Measurements from ENCODE around the gene TWNK. TPM values are rescaled to one million over a fixed set of nuclear protein-coding genes. Genes with fewer than 3 reads are reported as not detected.
A peak's percentile ranks its signal among the peaks of the same experiment; 100 is the strongest.

The TWNK gene
- total RNA-seq, 1 experiment from 2014 or later: 38.7 TPM

DNA sequence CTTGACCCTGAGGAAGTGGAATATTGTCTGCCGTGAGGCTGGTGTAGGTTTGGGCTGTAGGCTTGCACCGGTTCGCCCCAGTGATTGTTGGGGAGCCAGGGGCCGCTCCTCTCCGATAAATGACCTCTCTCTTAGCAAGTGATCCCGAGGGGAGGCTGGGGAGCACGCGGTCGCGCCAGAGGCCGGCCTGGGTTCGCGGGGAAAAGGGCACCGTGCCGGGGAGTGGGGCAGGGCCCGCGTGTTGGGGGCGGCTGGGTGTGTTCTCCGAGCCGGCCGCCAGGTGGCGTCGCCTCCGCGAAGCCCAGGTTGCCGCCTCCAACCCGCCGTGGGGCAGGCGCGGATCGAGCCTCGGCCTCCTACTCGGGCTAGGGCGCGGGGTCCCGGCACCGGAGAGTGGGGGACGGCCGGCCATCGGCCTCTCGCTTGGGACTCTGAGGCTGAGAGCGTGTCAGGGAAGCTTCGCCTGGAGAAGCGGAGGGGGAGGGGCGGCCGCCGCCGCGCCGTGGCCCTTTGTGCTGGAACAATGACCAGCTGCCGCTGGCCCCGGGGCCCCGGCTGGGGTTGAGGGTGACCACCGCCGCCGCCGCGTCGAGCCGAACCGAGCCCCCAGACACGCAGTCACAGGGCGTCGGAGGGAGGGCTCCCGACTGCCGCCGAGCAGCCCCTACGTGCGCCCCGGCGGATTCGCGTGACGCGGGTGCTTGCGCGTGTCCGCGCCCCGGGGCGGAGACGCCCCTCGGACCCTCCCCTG, 11.8 kb downstream of the TWNK start:
- Histone ChIP-seq H3K79me1 (ENCODE audit: insufficient read depth, low read depth, low read length, poor library complexity, severe bottlenecking) (no peaks in the 10 kb centered on the region), H2AK5ac (ENCODE audit: insufficient read length, low read length) (no peak overlapping the region), H2BK20ac (ENCODE audit: low read depth, low read length, poor library complexity, severe bottlenecking) (no peak overlapping the region), H3K23me2 (ENCODE audit: insufficient read length, low read depth, low read length, poor library complexity, severe bottlenecking) (peaks cover 33% of the 10 kb centered on the region), H3K9me3 (ENCODE audit: control insufficient read depth, low read depth, low read length) (no peaks in the 10 kb centered on the region), H4K91ac (ENCODE audit: insufficient read length, low read depth, low read length) (no peak overlapping the region), H2AFZ (ENCODE audit: low read length) (no peak overlapping the region), H3K27ac (ENCODE audit: insufficient read length, low read depth, low read length) (peak overlapping the region; percentile 14), H4K8ac (replicated peaks; ENCODE audit: insufficient read length, low read depth, low read length) (no peak overlapping the region), H3K14ac (ENCODE audit: insufficient read depth, low read length) (peak overlapping the region; percentile 68), H3K4ac (ENCODE audit: low read depth, low read length) (no peak overlapping the region), H3K9ac (ENCODE audit: extremely low read depth, insufficient read length, low read length) (peak overlapping the region; percentile 62), H2BK5ac (ENCODE audit: insufficient read length, low read length) (no peak overlapping the region), H3K18ac (ENCODE audit: insufficient read length, low read depth, low read length) (peak overlapping the region; percentile 82), H2BK120ac (ENCODE audit: low read depth, low read length, poor library complexity, severe bottlenecking) (no peak overlapping the region), H3K23ac (ENCODE audit: insufficient read length, low read depth, low read length) (no peak overlapping the region), H3K4me1 (ENCODE audit: insufficient read depth, low read length) (peaks cover 2% of the 10 kb centered on the region; the same call in 1 of the 2 replicates), H3K56ac (ENCODE audit: insufficient read length, low read depth, low read length) (no peak overlapping the region), H4K5ac (ENCODE audit: insufficient read length, low read depth, low read length) (no peak overlapping the region), H3K27me3 (ENCODE audit: insufficient read depth, low read length) (no peaks in the 10 kb centered on the region), H3K79me2 (ENCODE audit: insufficient read depth, low read length) (no peaks in the 10 kb centered on the region; the same call in 1 of the 2 replicates), H3K4me2 (ENCODE audit: insufficient read depth, insufficient read length, low read length) (peak overlapping the region; percentile 98), H4K20me1 (ENCODE audit: control insufficient read depth, insufficient read depth, insufficient read length) (no peaks in the 10 kb centered on the region), H2BK15ac (ENCODE audit: low read depth, low read length) (no peak overlapping the region), H3T11ph (ENCODE audit: low read length) (no peak overlapping the region), H2BK12ac (ENCODE audit: insufficient read length, low read depth, low read length) (no peak overlapping the region)
- Mint-ChIP-seq H3K4me3 (peak overlapping the region; percentile 72 to 84), H3K27ac (peak overlapping the region; percentile 16 to 71 (median 46); a peak in 5 of 7 replicates), H3K4me1 (peaks cover 35 to 39% of the 10 kb centered on the region in 2 experiments), H3K27me3 (ENCODE audit: low read depth) (no peaks in the 10 kb centered on the region), H3K9me3 (no peaks in the 10 kb centered on the region; a peak in 2 of 5 replicates), H3K36me3 (ENCODE audit: insufficient read depth in 1 of 3, low read depth in 3 of 3) (peaks cover 16 to 28% (median 25%) of the 10 kb centered on the region in 3 experiments)
- DNase-seq: peak; percentile 75
- TF ChIP-seq, protein P1, sequence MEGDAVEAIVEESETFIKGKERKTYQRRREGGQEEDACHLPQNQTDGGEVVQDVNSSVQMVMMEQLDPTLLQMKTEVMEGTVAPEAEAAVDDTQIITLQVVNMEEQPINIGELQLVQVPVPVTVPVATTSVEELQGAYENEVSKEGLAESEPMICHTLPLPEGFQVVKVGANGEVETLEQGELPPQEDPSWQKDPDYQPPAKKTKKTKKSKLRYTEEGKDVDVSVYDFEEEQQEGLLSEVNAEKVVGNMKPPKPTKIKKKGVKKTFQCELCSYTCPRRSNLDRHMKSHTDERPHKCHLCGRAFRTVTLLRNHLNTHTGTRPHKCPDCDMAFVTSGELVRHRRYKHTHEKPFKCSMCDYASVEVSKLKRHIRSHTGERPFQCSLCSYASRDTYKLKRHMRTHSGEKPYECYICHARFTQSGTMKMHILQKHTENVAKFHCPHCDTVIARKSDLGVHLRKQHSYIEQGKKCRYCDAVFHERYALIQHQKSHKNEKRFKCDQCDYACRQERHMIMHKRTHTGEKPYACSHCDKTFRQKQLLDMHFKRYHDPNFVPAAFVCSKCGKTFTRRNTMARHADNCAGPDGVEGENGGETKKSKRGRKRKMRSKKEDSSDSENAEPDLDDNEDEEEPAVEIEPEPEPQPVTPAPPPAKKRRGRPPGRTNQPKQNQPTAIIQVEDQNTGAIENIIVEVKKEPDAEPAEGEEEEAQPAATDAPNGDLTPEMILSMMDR (conservative IDR thresholded peaks at IDR 0.05): peak; percentile 98
- no CpG with 5 or more reads among the region's 83 CpGs for WGBS (ENCODE audit: extremely low coverage, insufficient read length, low lambda C conversion rate)
